Activated T-cell treated with anti-CD3 and anti-CD28 coated beads, Interleukin-2, amount 50 U/mL, for 4 hours (primary cell): ENCODE measurements around the gene OR6J1. TPM values are rescaled to one million over a fixed set of nuclear protein-coding genes. Genes with fewer than 3 reads are reported as not detected.

ENCODE experiments used
- ATAC-seq, 2 donors: fragments of 200-7000 bp; cut with Tn5 transposase; one replicate each; pipeline ENCODE4 v1.10.0; 2021
- DNase-seq: peaks from one replicate; pipeline ENCODE4 v3.0.0-alpha.2; 2020
- H3K27me3 Mint-ChIP-seq: one replicate; pipeline ENCODE4 v1.8.0; 2021; ENCODE audit warnings: low read depth, mixed read lengths
- H3K36me3 Mint-ChIP-seq: one replicate; pipeline ENCODE4 v1.8.0; 2022; ENCODE audit warnings: mixed read lengths; ENCODE audit not compliant: insufficient read depth
- H3K4me1 Mint-ChIP-seq: one replicate; pipeline ENCODE4 v1.8.0; 2021; ENCODE audit warnings: low read depth, mixed read lengths
- H3K4me3 Mint-ChIP-seq: one replicate; pipeline ENCODE4 v1.8.0; 2021; ENCODE audit warnings: mild to moderate bottlenecking, moderate library complexity, mixed read lengths
- H3K9me3 Mint-ChIP-seq: one replicate; pipeline ENCODE4 v1.8.0; 2021; ENCODE audit warnings: mixed read lengths
- total RNA-seq, 3 donors: library from RNA; stranded (reverse); gene quantifications; one replicate each; pipeline ENCODE4 v1.2.1, GENCODE V29; 2021

Gene OR6J1
- total RNA-seq, 3 donors from 2014 or later, result not detected

DNA sequence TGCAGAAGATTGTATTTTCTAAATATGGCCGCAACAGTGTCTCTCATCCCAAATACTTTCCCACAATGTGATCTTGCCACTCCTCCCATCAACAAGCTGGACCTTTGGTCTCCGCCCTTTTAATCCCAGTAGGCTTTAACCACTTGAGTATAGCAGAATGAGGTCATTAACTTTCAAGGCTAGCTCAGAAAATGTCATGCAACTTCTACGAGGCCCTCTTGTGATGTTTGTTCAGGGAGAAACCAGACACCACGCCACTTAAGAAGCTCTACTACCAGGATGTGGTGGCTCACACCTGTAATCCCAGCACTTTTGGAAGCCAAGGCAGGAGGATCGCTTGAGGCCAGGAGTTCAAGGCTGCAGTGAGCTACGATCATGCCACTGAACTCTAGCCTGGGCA, 20.1 kb upstream of the OR6J1 start:
- Mint-ChIP-seq H3K27me3 (no peaks in the 10 kb centered on the region), H3K4me1 (no peaks in the 10 kb centered on the region), H3K36me3 (no peaks in the 10 kb centered on the region), H3K4me3 (no peak overlapping the region), H3K9me3 (no peaks in the 10 kb centered on the region)
- no peak for ATAC-seq
- DNase-seq, result no peak

DNA sequence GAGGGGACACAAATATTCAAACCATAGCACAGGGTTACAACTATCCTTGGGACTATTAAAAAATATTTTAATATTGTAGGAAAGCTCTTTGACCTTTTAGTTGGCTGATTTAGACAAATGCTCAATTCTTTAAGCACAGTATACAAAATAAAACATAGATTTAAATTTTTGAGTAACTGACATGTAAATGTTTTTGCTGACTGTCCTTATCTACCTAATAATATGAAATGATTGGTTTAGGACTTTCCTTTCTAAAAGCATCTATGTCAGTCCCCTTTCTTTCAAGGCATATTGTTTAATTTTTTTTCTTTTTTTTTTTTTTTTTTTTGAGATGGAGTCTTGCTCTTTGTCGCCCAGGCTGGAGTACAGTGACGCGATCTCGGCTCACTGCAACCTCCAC, 16.5 kb upstream of the OR6J1 start:
- DNase-seq (no peak), ATAC-seq (no peak)
- no peak overlapping the region for H3K4me3 Mint-ChIP-seq
- H3K9me3 Mint-ChIP-seq, result no peaks in the 10 kb centered on the region
- H3K36me3 Mint-ChIP-seq, result no peaks in the 10 kb centered on the region
- no peaks in the 10 kb centered on the region for H3K4me1 Mint-ChIP-seq
- H3K27me3 Mint-ChIP-seq, result no peaks in the 10 kb centered on the region

DNA sequence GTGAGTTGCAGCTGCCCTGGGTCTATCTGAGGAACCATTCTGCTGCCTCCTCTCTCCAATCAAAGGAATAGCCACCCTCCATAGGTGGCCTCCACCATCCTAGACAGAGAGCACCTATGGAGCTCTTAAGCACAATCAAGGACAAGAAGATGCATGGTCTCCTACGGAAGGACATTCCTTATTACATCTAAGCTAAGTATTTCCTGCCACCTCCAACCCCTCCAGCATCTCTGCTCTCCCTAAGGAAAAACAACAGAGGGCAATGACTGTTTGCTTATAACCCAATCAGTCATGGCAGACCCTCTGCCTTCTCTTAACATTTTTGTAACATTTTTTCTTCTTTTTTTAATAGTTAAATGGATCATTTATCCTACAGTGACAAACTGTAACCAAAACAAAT, 14.8 kb upstream of the OR6J1 start:
- H3K36me3 Mint-ChIP-seq, result no peaks in the 10 kb centered on the region

DNA sequence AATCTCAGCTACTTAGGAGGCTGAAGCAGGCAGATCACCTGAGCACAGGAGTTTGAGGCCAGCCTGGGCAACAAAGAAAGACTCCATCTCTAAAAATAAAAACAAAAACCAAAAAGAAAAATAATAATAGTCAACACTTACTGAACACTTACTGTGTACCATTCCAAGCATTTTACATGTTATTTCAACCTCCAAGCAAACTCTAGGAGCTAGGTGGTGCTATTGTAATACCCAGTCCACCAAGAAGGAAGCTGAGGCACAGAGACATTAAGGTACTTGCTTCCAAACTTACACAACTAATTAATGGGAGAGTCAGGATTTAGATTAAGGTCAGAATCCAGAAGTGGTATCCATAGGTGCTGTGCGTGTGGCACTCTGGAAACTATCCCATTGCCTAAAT, 13.7 kb upstream of the OR6J1 start:
- Mint-ChIP-seq H3K9me3 (no peaks in the 10 kb centered on the region), H3K4me1 (no peaks in the 10 kb centered on the region), H3K27me3 (no peaks in the 10 kb centered on the region), H3K4me3 (no peak overlapping the region), H3K36me3 (no peaks in the 10 kb centered on the region)
- no peak for ATAC-seq
- DNase-seq, result no peak

More for the DNA sequence above, 14.8 kb upstream of the OR6J1 start:
- Mint-ChIP-seq H3K9me3 (no peaks in the 10 kb centered on the region), H3K4me3 (no peak overlapping the region), H3K4me1 (no peaks in the 10 kb centered on the region), H3K27me3 (no peaks in the 10 kb centered on the region)
- DNase-seq, result no peak
- no peak for ATAC-seq

DNA sequence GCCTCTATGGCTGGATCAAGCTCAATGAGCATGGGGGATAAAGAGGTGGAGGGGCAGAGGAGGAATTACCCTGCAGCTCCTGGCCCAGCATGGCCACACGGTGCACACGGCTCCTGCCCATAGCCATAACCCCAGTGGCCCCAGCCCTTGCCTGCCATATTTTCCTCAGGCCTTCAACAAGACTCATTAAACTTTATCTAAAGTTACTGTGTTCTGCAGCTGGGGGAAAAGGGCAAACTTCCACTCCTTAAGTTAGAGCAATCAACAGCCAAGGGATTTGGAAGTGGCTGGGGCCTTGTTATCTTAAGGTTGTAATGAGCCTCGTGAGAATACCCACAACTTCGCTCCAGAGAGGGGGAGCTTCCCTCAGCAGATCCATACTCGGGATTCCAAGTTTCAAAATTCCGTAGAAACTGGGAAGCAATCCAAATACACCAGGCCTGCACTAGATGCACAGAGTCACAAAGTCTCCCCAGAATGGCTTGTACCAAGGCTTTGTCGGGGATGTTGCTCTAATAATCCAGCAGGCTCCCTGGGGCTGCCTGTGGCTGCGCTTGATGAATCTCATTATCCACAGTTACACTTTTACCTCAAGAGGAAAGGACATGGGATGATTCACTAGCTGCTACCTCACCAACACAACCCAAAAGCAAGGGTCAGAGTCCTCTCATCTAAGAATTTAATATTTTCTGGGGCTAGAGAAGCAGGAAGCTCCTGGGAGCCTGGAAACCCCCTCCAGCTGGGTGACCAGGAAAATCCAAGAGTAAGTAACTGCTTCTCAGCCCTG, 13.0 kb upstream of the OR6J1 start:
- ATAC-seq (no peak), DNase-seq (no peak)
- Mint-ChIP-seq H3K9me3 (no peaks in the 10 kb centered on the region), H3K36me3 (no peaks in the 10 kb centered on the region), H3K4me1 (no peaks in the 10 kb centered on the region), H3K27me3 (no peaks in the 10 kb centered on the region), H3K4me3 (no peak overlapping the region)

DNA sequence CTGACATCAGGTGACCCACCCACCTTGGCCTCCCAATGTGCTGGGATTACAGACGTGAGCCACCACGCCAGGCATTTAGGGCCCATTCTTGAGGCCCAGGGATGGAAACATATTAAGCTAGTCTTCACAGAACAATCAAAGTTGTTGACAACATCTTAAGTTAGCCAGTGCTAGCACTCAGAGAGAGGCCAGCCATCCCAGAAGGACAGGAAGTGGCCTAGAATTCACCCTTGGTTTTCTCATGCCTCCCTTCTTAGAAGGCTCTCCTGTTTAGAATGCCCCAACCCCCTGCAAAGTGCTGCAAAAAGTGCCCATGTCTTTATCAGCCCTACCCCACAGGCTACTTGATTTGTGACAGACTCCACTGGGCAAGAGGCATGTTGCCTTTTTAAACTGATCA, 12.1 kb upstream of the OR6J1 start:
- no peak for ATAC-seq
- Mint-ChIP-seq H3K9me3 (no peaks in the 10 kb centered on the region), H3K4me1 (no peaks in the 10 kb centered on the region)

DNA sequence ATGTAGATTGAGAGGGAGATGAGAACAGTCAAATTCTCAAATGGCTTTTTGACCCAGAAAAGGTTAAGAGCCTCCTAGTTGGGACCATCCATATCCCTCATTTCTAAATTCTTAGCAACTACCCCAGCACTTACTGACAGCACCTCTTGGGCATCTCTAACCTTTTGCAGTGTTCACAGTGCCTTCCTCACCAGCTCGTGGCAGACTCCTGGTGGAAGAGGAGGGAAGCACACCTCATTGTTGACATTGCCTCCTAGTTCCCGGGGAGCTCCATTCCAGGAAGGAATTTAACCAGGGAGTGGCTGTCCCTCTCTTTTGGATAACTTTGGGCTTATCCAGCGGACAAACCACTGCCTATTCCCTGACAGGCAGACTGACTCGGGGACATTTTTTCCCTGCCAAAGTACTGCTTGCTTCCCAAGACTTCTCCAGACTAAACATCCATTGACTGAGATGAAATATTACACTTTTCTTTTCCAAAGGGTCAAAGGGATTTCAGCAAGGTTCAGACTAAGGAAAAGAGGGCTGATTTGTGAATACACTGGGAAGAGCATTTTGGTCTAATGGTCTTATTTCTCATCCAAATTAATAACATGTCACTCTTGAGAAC, 9.0 kb upstream of the OR6J1 start:
- peak; percentile 33 for DNase-seq
- no peaks in the 10 kb centered on the region for H3K9me3 Mint-ChIP-seq
- H3K36me3 Mint-ChIP-seq, result no peaks in the 10 kb centered on the region
- no peaks in the 10 kb centered on the region for H3K4me1 Mint-ChIP-seq
- peak; percentile 78 to 80 for ATAC-seq
- H3K4me3 Mint-ChIP-seq, result no peak overlapping the region
- H3K27me3 Mint-ChIP-seq, result no peaks in the 10 kb centered on the region

More for the DNA sequence above, 12.1 kb upstream of the OR6J1 start:
- DNase-seq, result no peak
- Mint-ChIP-seq H3K27me3 (no peaks in the 10 kb centered on the region), H3K4me3 (no peak overlapping the region), H3K36me3 (no peaks in the 10 kb centered on the region)

DNA sequence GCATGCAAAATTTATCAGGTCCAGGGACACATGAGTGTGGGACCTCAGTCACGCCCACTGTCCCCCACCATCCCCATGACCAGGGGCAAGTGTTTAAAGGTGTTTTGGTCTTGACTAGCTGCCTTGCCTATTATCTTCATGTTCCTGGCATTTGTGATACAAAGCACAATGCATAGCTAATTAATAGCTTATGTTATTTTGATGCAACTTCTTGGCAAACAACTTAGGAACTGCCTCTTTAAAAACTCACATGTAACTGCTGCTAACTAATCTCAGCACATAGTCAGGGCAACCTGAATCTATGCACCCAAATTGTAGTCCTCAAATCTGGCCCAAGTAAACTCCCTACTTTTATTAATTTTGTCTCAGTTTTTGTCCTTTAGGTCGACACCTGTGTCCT, 7.4 kb upstream of the OR6J1 start:
- no peak for ATAC-seq

DNA sequence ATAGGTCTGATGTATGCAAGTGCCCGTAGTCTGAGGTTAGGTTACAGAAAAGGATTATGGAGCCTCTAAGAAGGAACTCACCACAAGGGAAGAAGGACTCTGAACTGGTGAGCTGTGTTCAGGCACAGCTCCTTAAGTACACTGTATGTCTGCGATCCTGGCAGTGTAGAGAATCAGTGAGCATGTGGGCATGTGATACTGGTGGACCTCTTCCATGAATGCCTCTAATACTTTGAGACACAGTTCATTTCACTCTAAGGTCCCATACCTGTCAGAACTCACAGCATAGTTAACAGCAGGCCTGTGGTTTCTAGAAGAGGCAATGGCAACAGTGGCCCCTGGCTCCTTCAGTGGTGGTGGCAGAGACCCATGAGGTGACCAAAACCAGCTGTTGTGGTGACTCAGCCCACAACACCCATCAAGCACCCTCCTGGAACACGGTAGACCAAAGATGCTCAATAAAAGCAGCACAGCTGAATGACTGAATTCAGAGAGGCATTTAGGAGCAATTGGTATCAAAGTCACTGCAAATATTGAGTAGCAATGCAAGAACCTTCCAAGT, 6.9 kb upstream of the OR6J1 start:
- Mint-ChIP-seq H3K4me1 (peaks cover 2% of the 10 kb centered on the region), H3K27me3 (no peaks in the 10 kb centered on the region), H3K4me3 (no peak overlapping the region), H3K9me3 (no peaks in the 10 kb centered on the region), H3K36me3 (no peaks in the 10 kb centered on the region)
- DNase-seq, result no peak
- no peak for ATAC-seq

More for the DNA sequence above, 7.4 kb upstream of the OR6J1 start:
- no peaks in the 10 kb centered on the region for H3K27me3 Mint-ChIP-seq
- peaks cover 2% of the 10 kb centered on the region for H3K4me1 Mint-ChIP-seq
- DNase-seq, result no peak
- no peaks in the 10 kb centered on the region for H3K9me3 Mint-ChIP-seq
- no peaks in the 10 kb centered on the region for H3K36me3 Mint-ChIP-seq
- H3K4me3 Mint-ChIP-seq, result no peak overlapping the region

DNA sequence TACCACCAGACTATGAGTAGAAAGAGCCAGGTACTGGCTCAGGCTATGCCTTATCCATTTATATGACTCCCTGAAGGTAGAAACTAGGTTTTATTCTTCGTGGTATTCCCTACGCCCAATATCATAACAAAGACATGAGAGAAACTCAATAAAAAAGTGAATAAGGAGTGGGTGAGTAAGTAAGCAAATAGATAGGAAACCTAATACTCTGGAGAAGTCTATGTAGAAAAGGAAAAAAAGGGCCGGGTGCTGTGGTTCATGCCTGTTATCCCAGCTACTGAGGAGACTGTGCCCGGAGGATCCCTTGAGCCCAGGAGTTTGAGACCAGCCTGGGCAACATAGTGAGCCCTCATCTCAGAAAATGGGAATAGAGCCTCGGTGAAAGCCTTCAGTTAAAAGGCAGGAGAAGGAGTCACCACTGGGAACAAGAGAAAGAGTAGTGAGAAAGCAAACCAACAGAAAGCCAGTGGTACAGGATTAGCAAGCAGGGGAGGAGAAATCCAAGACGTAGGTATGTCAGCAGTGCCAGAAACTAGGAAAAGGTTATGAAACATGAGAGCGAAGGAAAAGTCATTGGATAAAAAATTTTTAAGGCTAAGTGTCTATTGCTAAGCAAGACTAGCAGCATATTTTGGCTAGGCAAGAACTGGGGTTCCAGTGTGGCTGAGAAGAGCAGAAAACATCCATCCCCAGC, 6.0 kb upstream of the OR6J1 start:
- H3K9me3 Mint-ChIP-seq, result no peaks in the 10 kb centered on the region
- H3K36me3 Mint-ChIP-seq, result no peaks in the 10 kb centered on the region
- peaks cover 2% of the 10 kb centered on the region for H3K4me1 Mint-ChIP-seq
- no peak overlapping the region for H3K4me3 Mint-ChIP-seq
- DNase-seq (no peak), ATAC-seq (no peak)
- H3K27me3 Mint-ChIP-seq, result no peaks in the 10 kb centered on the region

DNA sequence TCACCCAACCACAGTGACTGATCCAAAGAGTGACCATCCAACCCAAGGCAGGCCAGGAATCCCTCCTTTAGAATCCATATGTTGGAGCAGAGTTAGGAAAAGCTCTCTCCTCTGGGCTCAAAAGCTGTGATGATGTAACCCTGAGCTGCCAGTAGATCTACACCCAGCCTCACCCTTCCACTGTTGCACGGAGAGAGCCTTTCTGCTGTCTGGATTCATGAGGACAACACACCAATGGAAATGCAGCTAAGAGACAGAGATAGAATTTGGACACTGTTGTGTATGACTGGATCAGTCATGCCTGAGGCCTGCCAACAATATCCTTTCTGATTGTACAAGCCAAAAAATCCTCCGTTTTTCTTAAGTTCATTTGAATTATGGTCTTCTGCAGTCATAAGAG, 4.4 kb upstream of the OR6J1 start:
- Mint-ChIP-seq H3K27me3 (no peaks in the 10 kb centered on the region), H3K4me3 (no peak overlapping the region), H3K36me3 (no peaks in the 10 kb centered on the region), H3K4me1 (peaks cover 2% of the 10 kb centered on the region), H3K9me3 (no peaks in the 10 kb centered on the region)
- no peak for DNase-seq
- ATAC-seq, result no peak

DNA sequence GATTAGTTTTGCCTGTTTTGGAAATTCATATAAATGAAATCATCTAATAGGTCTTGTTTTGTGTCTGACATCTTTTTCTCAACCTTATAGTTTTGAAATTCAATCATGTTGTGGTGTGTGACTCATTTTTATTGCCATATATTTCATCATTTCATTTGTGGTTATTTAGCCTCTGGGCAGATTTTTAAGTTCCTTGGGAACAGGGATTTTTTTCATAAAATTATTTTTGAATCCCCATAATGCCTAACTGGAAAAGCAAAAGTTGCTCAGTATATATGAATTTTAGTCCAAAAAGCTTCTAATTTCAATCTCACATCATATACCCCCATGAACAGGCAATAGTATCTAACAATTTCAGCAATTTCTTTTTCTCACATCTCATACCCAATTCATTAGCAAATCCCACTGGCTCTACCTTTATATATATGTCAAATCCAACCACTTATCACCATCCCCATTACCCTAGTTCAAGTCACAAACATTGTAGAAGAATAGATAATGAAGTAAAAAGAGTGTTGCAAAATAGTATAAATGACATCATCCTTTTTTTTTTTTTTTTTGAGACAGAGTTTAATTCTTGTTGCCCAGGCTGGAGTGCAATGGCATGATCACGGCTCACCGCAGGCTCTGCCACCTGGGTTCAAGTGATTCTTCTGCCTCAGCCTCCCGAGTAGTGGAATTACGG, 2.6 kb upstream of the OR6J1 start:
- DNase-seq (no peak), ATAC-seq (no peak)
- Mint-ChIP-seq H3K9me3 (no peaks in the 10 kb centered on the region), H3K4me1 (peaks cover 2% of the 10 kb centered on the region), H3K4me3 (no peak overlapping the region), H3K36me3 (no peaks in the 10 kb centered on the region), H3K27me3 (no peaks in the 10 kb centered on the region)

DNA sequence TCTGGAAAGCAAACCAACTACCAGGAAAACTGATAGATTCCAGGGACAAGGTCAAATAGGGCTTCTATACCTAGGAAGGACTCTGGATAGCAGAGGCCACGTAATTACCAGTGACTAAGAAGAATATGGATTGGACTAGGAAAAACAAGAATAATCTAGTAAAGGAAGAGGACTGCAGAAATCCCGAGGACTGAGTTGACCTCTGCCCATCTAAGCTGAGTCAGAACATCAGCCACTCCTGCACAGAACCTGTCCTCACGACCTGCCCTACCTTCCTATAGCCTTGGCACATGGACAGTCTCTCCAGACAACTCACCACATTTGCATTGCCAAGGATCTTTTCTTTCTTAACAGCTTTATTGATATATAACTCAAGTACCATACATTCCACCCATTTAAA, 2.3 kb downstream of the OR6J1 start:
- no peak for DNase-seq
- no peak for ATAC-seq
- H3K36me3 Mint-ChIP-seq, result no peaks in the 10 kb centered on the region
- no peak overlapping the region for H3K4me3 Mint-ChIP-seq
- H3K9me3 Mint-ChIP-seq, result no peaks in the 10 kb centered on the region
- no peaks in the 10 kb centered on the region for H3K27me3 Mint-ChIP-seq
- peaks cover 2% of the 10 kb centered on the region for H3K4me1 Mint-ChIP-seq

DNA sequence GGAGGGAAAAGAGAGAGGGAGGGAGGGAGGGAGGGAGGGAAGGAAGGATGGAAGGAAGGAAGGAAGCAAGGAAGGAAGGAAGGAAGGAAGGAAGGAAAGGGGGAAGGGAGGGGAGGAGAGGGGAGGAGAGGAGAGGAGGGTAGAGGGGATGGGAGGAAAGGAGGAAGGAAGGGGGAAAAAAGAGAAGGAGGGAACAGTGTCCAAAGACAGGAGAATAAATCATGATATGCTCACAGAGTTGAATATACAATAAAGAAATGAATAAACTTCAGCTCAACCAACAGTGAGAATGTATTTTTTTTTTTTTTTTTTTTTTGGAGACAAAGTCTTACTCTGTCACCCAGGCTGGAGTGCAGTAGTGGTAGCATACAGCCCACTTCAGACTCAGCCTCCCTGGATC, 4.0 kb downstream of the OR6J1 start:
- no peaks in the 10 kb centered on the region for H3K9me3 Mint-ChIP-seq
- H3K4me3 Mint-ChIP-seq, result no peak overlapping the region
- H3K27me3 Mint-ChIP-seq, result no peaks in the 10 kb centered on the region
- no peaks in the 10 kb centered on the region for H3K36me3 Mint-ChIP-seq
- H3K4me1 Mint-ChIP-seq, result no peaks in the 10 kb centered on the region
- ATAC-seq (no peak), DNase-seq (no peak)
